ENCODE results near the gene PKD2.

The PKD2 gene

GRCh38 chr4:88037447-88037846 is 30.0 kb downstream of the PKD2 start:
- Histone ChIP-seq H3K9ac (no peak overlapping the region), H3K4me3 (ENCODE audit: low read depth, low read length) (no peak overlapping the region), H3K9me3 (ENCODE audit: control insufficient read depth, low read length) (no peaks in the 10 kb centered on the region), H3K4me2 (ENCODE audit: low read length) (no peak overlapping the region), H3K36me3 (ENCODE audit: control insufficient read depth, insufficient read depth, low read length) (no peaks in the 10 kb centered on the region), H3K27ac (no peak overlapping the region), H2AFZ (no peak overlapping the region), H3K4me1 (no peaks in the 10 kb centered on the region), H3K27me3 (ENCODE audit: control insufficient read depth, insufficient read depth, low read length) (no peaks in the 10 kb centered on the region), H3K79me2 (no peaks in the 10 kb centered on the region)
- TF ChIP-seq CTCF (IDR thresholded peaks at IDR 0.05) = no peak

DNA sequence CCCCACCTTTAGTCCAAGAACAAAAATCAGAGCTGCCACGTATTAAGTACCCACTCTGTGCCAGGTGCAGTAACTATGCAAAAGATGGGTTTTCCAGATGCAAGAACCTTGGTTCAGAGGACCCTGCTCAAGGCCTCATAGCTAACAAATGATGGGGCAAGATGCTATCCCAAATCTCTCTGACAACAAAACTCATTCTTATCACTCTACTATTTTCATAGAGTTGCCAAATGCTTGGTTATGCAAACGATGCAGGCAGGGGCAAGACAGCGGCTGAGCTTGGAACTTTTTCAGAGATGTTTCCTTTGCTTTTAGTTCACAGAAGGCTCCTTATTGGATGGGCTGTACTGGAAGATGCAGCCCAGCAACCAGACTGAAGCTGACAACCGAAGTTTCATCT is 30.5 kb downstream of the PKD2 start:
- H3K27ac ChIP-seq = no peak overlapping the region
- no peak overlapping the region for H3K4me3 ChIP-seq (ENCODE audit: low read depth, low read length)
- no peak overlapping the region for H2AFZ ChIP-seq
- no peak overlapping the region for H3K4me2 ChIP-seq (ENCODE audit: low read length)
- no peaks in the 10 kb centered on the region for H3K9me3 ChIP-seq (ENCODE audit: control insufficient read depth, low read length)
- H3K4me1 ChIP-seq = no peaks in the 10 kb centered on the region
- H3K36me3 ChIP-seq (ENCODE audit: control insufficient read depth, insufficient read depth, low read length) = no peaks in the 10 kb centered on the region
- H3K9ac ChIP-seq = no peak overlapping the region
- no peak for TF ChIP-seq CTCF (IDR thresholded peaks at IDR 0.05)
- no peaks in the 10 kb centered on the region for H3K27me3 ChIP-seq (ENCODE audit: control insufficient read depth, insufficient read depth, low read length)
- H3K79me2 ChIP-seq = no peaks in the 10 kb centered on the region

- TF ChIP-seq CTCF (IDR thresholded peaks at IDR 0.05) = no peak
- no peak overlapping the region for H3K9ac ChIP-seq
- H3K4me2 ChIP-seq (ENCODE audit: low read length) = no peak overlapping the region
- H3K36me3 ChIP-seq (ENCODE audit: control insufficient read depth, insufficient read depth, low read length) = no peaks in the 10 kb centered on the region
- no peak overlapping the region for H2AFZ ChIP-seq
- no peak overlapping the region for H3K27ac ChIP-seq
- H3K4me1 ChIP-seq = no peaks in the 10 kb centered on the region
- H3K4me3 ChIP-seq (ENCODE audit: low read depth, low read length) = no peak overlapping the region
- no peaks in the 10 kb centered on the region for H3K27me3 ChIP-seq (ENCODE audit: control insufficient read depth, insufficient read depth, low read length)
- no peaks in the 10 kb centered on the region for H3K9me3 ChIP-seq (ENCODE audit: control insufficient read depth, low read length)
- no peaks in the 10 kb centered on the region for H3K79me2 ChIP-seq
These were observed 33.3 kb downstream of the PKD2 start for GRCh38 chr4:88040707-88041106.

DNA sequence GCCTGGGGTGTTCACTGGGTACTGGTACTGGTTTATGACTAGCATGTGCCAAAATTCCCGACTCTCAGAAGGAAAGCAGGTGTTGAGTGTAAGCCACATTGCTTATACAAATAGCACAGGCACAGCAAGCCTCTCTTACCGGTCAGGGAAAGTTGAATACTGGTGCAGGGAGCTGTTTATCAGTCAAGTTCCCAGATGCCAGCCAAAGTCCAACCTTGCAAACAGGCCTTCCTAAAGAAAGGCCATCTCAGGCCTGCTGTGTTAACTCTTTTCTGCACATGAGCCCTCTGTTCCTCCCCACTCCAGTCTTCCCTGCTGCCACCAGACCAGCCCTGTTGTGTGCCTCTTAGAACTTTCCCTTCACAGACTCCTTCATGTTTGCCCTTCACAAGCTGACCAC is 34.2 kb downstream of the PKD2 start:
- no peaks in the 10 kb centered on the region for H3K36me3 ChIP-seq (ENCODE audit: control insufficient read depth, insufficient read depth, low read length)
- H3K9me3 ChIP-seq (ENCODE audit: control insufficient read depth, low read length) = no peaks in the 10 kb centered on the region
- no peaks in the 10 kb centered on the region for H3K4me1 ChIP-seq
- H3K79me2 ChIP-seq = no peaks in the 10 kb centered on the region
- H2AFZ ChIP-seq = no peak overlapping the region
- H3K4me3 ChIP-seq (ENCODE audit: low read depth, low read length) = no peak overlapping the region
- no peak overlapping the region for H3K4me2 ChIP-seq (ENCODE audit: low read length)
- H3K27me3 ChIP-seq (ENCODE audit: control insufficient read depth, insufficient read depth, low read length) = no peaks in the 10 kb centered on the region
- no peak overlapping the region for H3K9ac ChIP-seq
- TF ChIP-seq CTCF (IDR thresholded peaks at IDR 0.05) = no peak
- no peak overlapping the region for H3K27ac ChIP-seq

- H3K79me2 ChIP-seq = no peaks in the 10 kb centered on the region
- no peak overlapping the region for H3K4me2 ChIP-seq (ENCODE audit: low read length)
- H2AFZ ChIP-seq = no peak overlapping the region
- H3K4me3 ChIP-seq (ENCODE audit: low read depth, low read length) = no peak overlapping the region
- H3K4me1 ChIP-seq = no peaks in the 10 kb centered on the region
- H3K9ac ChIP-seq = no peak overlapping the region
- H3K27me3 ChIP-seq (ENCODE audit: control insufficient read depth, insufficient read depth, low read length) = no peaks in the 10 kb centered on the region
- H3K9me3 ChIP-seq (ENCODE audit: control insufficient read depth, low read length) = no peaks in the 10 kb centered on the region
- no peaks in the 10 kb centered on the region for H3K36me3 ChIP-seq (ENCODE audit: control insufficient read depth, insufficient read depth, low read length)
- H3K27ac ChIP-seq = no peak overlapping the region
- no peak for TF ChIP-seq CTCF (IDR thresholded peaks at IDR 0.05)
These were observed 35.6 kb downstream of the PKD2 start for GRCh38 chr4:88043001-88043400.

Measured in parathyroid adenoma (tissue), 2 donors.